Ascending aorta (tissue), 2 donors: ENCODE data around the gene RDH13. TPM values are rescaled to one million over a fixed set of nuclear protein-coding genes. Genes with fewer than 3 reads are reported as not detected.

Source experiments
- DNase-seq, 2 donors: peaks; one replicate each; pipeline ENCODE4 v3.0.0-alpha.2; 2019; ENCODE audit warnings: low spot score in 2 of 2
- H3K27ac ChIP-seq, 2 donors: fragments of 200-600 bp; sonication (generic); one replicate each; pipeline ENCODE4 v1.5.1; 2016 to 2017; ENCODE audit warnings: mild to moderate bottlenecking in 1 of 2
- H3K27me3 ChIP-seq: fragments of 200-600 bp; sonication (generic); one replicate; pipeline ENCODE4 v1.5.1; 2017
- H3K36me3 ChIP-seq, 2 donors: fragments of 200-600 bp; sonication (generic); one replicate each; pipeline ENCODE4 v1.5.1; 2016
- H3K4me1 ChIP-seq, 2 donors: fragments of 200-600 bp; sonication (generic); one replicate each; pipeline ENCODE4 v1.5.1; 2016 to 2017; ENCODE audit warnings: mild to moderate bottlenecking in 1 of 2
- H3K4me3 ChIP-seq, 2 donors: fragments of 200-600 bp; sonication (generic); one replicate each; pipeline ENCODE4 v1.5.1; 2016 to 2017; ENCODE audit warnings: mild to moderate bottlenecking in 1 of 2
- H3K9me3 ChIP-seq, 2 donors: fragments of 200-600 bp; sonication (generic); one replicate each; pipeline ENCODE4 v1.5.1; 2016
- intact Hi-C: fragments of 100-400 bp; cut with DNase I; formaldehyde crosslinking; loops from one replicate; pipeline ENCODE4 v1.15.1; 2023
- total RNA-seq: library from RNA; depleted of rRNA; stranded (reverse); fragments of >200 nt; gene quantifications from one replicate; pipeline ENCODE4 v1.1.0, GENCODE V29; 2016
- TF ChIP-seq, protein P1 (sequence below), 3 experiments: fragments of 200-600 bp in 2 of 3; fragments of 450-650 bp in 1 of 3; sonication (generic) in 2 of 3; IDR thresholded peaks; one replicate each; pipeline ENCODE4 v1.5.1; 2016 to 2019; ENCODE audit warnings: antibody characterized with exemption in 3 of 3, mild to moderate bottlenecking in 1 of 3, moderate library complexity in 1 of 3

The RDH13 gene
- total RNA-seq, 1 donor from 2014 or later, result 12.1 TPM

DNA sequence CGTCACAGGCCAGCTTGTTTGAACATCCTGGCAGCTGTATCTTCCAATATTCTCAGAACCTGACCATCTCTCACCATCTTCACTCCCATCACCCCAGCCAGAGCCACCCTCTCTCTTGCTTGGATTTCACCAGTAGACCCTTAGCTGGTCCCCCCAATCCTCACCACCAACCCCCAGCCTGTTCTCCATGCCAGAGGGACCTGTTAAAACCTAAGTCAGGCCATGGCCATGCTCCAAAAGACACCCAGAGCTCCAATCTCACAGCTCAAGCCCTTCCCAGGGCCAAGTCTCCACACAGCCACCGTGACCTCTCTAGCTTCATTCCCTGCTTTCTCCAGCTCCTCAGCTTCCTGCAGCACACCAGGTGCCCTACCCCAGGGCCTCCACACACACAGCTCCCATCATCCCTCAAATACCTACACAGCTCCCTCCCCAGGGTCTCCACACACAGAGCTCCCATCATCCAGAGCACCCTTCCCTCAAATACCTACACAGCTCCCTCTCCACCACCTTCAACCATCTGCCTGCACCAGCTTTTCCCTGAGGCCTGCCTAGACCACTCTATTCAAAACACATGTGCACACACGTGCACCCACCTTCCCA is 26.5 kb upstream of the RDH13 start:
- no peak overlapping the region for H3K4me3 ChIP-seq
- intact Hi-C loops, result loop anchor here (2.0 kb wide), 1 partner anchor 23 kb away; no protein-coding TSS in a partner anchor
- peaks cover 11% of the 10 kb centered on the region for H3K27me3 ChIP-seq
- TF ChIP-seq, protein P1, sequence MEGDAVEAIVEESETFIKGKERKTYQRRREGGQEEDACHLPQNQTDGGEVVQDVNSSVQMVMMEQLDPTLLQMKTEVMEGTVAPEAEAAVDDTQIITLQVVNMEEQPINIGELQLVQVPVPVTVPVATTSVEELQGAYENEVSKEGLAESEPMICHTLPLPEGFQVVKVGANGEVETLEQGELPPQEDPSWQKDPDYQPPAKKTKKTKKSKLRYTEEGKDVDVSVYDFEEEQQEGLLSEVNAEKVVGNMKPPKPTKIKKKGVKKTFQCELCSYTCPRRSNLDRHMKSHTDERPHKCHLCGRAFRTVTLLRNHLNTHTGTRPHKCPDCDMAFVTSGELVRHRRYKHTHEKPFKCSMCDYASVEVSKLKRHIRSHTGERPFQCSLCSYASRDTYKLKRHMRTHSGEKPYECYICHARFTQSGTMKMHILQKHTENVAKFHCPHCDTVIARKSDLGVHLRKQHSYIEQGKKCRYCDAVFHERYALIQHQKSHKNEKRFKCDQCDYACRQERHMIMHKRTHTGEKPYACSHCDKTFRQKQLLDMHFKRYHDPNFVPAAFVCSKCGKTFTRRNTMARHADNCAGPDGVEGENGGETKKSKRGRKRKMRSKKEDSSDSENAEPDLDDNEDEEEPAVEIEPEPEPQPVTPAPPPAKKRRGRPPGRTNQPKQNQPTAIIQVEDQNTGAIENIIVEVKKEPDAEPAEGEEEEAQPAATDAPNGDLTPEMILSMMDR (IDR thresholded peaks at IDR 0.05), result no peak
- no peak for DNase-seq
- no peaks in the 10 kb centered on the region for H3K9me3 ChIP-seq
- peaks cover 30 to 33% of the 10 kb centered on the region in 2 donors for H3K36me3 ChIP-seq
- no peak overlapping the region for H3K27ac ChIP-seq
- H3K4me1 ChIP-seq, result peaks cover 0 to 20% of the 10 kb centered on the region in 2 donors

DNA sequence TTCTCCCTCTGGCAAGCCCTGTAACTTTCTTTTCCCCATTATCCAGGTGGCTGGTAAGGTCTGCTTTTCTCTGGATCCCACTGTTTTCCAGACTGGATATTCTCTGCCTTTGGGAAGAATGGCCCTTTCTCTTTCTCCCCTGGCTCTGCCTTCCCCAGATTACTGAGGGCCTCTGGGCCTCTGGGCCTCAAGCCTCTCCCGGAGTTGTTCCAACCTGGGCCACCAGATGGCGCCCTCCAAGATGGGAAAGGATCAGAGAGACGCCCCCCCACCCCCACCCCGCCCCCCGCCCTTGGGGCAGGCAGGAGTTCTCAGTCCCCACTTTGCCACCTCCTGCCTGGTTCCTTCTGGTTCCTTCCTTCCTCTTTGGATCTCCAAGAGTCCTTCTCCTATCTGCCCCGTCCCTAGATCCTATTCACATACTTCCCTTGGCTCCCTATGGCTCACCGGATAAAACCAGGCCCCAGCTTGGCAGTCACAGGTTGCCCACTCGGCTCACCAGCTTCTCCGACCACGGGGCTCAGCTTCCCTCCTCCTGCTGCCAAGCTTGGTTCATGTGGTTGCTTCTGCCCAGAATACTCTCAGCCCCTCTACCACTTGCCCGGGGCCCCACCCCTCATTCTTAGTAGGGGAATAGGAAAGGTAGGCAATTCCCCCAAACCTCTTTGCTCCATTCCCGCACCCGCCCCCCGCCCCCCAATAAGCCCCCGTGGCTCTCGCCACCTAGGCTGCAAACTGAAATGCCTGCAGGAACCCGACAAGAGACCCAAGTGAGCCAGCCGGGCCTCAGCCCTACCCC is 25.8 kb upstream of the RDH13 start:
- Histone ChIP-seq H3K9me3 (no peaks in the 10 kb centered on the region), H3K36me3 (peaks cover 26 to 29% of the 10 kb centered on the region in 2 donors), H3K27me3 (peaks cover 13% of the 10 kb centered on the region), H3K27ac (no peak overlapping the region), H3K4me1 (peaks cover 0 to 20% of the 10 kb centered on the region in 2 donors), H3K4me3 (no peak overlapping the region)
- TF ChIP-seq, protein P1 (IDR thresholded peaks at IDR 0.05), result peak; percentile 36 to 91 (median 87)
- DNase-seq, result peak in 1 of 2 donors; percentile 83
- intact Hi-C loops, result loop anchor here (2.0 kb wide), 1 partner anchor 24 kb away; no protein-coding TSS in a partner anchor

DNA sequence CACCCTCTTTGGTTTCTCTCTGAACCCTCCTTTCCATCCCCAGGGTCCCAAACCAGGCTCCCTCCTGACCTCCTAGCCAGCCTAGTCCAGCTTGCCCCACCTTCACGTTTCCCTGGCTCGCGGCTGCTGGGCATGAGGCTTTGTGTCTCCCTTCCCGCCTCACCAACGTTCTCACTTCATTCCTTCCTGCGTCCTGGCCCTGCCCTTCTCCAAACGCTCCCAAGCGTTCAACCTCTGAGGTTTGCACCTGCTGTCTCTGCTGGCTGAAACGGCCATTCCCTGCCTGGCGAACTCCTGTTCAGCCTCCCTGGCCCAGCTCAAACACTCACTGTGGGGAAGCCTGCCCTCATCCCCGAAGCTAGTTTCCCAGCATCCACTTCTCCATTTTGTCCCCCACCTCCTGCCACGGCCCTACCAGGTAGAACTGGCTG is 25.1 kb upstream of the RDH13 start:
- Histone ChIP-seq H3K4me1 (peaks cover 0 to 20% of the 10 kb centered on the region in 2 donors), H3K4me3 (peak overlapping the region; percentile 56 to 62), H3K36me3 (peaks cover 26 to 28% of the 10 kb centered on the region in 2 donors), H3K9me3 (no peaks in the 10 kb centered on the region), H3K27ac (no peak overlapping the region), H3K27me3 (peaks cover 18% of the 10 kb centered on the region)
- TF ChIP-seq, protein P1 (IDR thresholded peaks at IDR 0.05), result no peak
- DNase-seq, result no peak
- intact Hi-C loops, result loop anchor here (2.0 kb wide), 1 partner anchor 25 kb away; no protein-coding TSS in a partner anchor

DNA sequence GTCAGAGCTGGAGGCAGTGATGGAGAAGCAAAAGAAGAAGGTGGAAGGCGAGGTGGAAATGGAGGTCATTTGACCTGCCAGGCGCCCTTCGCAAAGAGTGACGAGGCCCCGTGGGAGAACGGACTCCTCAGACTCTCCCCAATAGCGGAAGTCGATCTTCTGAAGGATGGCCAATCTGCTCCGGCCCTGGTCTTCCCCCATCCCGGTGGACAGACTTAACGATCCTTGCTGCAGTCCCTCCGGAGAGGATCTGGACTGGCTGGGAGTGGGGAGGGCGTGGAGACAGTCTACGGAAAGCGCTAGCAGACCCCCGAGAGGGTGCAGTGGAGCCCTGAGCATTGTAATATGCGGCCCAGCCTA is 24.6 kb upstream of the RDH13 start:
- Histone ChIP-seq H3K27me3 (peaks cover 23% of the 10 kb centered on the region), H3K4me1 (peaks cover 0 to 20% of the 10 kb centered on the region in 2 donors), H3K4me3 (peak overlapping the region; percentile 56 to 62), H3K9me3 (no peaks in the 10 kb centered on the region), H3K27ac (no peak overlapping the region), H3K36me3 (peaks cover 20 to 22% of the 10 kb centered on the region in 2 donors)
- TF ChIP-seq, protein P1 (IDR thresholded peaks at IDR 0.05), result no peak
- intact Hi-C loops, result no loop called here
- no peak for DNase-seq

DNA sequence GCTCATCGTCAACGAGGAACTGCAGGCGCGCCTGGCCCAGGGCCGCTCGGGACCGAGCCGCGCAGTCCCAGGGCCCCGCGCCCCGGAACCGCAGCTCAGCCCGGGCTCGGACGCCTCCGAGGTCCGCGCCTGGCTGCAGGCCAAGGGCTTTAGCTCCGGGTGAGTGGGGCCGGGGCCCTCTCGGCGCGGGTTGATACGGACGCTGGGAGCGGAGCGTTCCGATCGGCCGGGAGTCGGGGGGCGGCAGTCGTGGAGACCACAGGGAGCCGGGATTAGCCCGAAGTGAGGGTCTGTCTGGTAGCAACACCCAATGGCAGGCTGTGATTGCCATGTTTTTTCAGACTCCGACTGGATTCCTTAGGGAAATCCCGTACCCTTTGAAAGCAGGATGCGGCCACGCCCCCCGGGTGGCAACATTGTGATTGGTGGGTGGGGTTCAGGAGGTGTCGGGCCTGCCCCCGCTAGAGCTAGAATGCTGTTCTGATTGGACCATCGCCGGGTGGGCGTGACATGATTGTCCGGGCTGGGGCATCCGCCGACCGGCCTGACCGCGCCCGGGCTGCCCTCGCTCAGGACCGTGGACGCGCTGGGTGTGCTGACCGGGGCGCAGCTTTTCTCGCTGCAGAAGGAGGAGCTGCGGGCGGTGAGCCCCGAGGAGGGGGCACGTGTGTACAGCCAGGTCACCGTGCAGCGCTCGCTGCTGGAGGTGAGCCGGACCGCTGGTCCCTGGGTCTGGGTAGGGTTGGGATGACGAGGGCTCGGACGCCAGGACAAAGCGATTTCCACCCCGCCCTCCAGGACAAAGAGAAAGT is 24.0 kb upstream of the RDH13 start:
- peak; percentile 67 to 93 for DNase-seq
- Histone ChIP-seq H3K4me1 (peaks cover 0 to 24% of the 10 kb centered on the region in 2 donors), H3K27me3 (peaks cover 29% of the 10 kb centered on the region), H3K9me3 (no peaks in the 10 kb centered on the region), H3K4me3 (peak overlapping the region; percentile 56 to 62), H3K27ac (no peak overlapping the region), H3K36me3 (peaks cover 15 to 17% of the 10 kb centered on the region in 2 donors)
- intact Hi-C loops, result no loop called here
- TF ChIP-seq, protein P1 (IDR thresholded peaks at IDR 0.05), result no peak
